ENCODE data around the gene SLC19A1.

Gene SLC19A1

GRCh38 chr21:45464309-45464708, 77.9 kb downstream of the SLC19A1 start:
- DNase-seq (ENCODE audit: insufficient read length, low spot score) (no peak), FAIRE-seq (no peak)
- TF ChIP-seq CTCF (IDR thresholded peaks at IDR 0.05; ENCODE audit: insufficient read depth, missing control alignments) = no peak

- no peak for TF ChIP-seq CTCF (IDR thresholded peaks at IDR 0.05; ENCODE audit: insufficient read depth, missing control alignments)
- no peak for DNase-seq (ENCODE audit: insufficient read length, low spot score)
- no peak for FAIRE-seq
These were observed 78.4 kb downstream of the SLC19A1 start for GRCh38 chr21:45463871-45464270.

GRCh38 chr21:45461806-45462341, 80.4 kb downstream of the SLC19A1 start:
- FAIRE-seq (no peak), DNase-seq (ENCODE audit: insufficient read length, low spot score) (no peak)
- TF ChIP-seq CTCF (IDR thresholded peaks at IDR 0.05; ENCODE audit: insufficient read depth, missing control alignments) = no peak

- no peak for TF ChIP-seq CTCF (IDR thresholded peaks at IDR 0.05; ENCODE audit: insufficient read depth, missing control alignments)
- no peak for FAIRE-seq
- DNase-seq (ENCODE audit: insufficient read length, low spot score) = no peak
These were observed 80.9 kb downstream of the SLC19A1 start for GRCh38 chr21:45461369-45461750.

- no peak for FAIRE-seq
- TF ChIP-seq CTCF (IDR thresholded peaks at IDR 0.05; ENCODE audit: insufficient read depth, missing control alignments) = no peak
- no peak for DNase-seq (ENCODE audit: insufficient read length, low spot score)
These were observed 81.5 kb downstream of the SLC19A1 start for GRCh38 chr21:45460611-45461368.

GRCh38 chr21:45460011-45460565, 82.2 kb downstream of the SLC19A1 start:
- FAIRE-seq = no peak

More at GRCh38 chr21:45460011-45460565, 82.2 kb downstream of the SLC19A1 start:
- no peak for DNase-seq (ENCODE audit: insufficient read length, low spot score)
- no peak for TF ChIP-seq CTCF (IDR thresholded peaks at IDR 0.05; ENCODE audit: insufficient read depth, missing control alignments)

All from D721Med (cell line).